HFFc6 (cell line): ENCODE results near the gene CHTF8. TPM values are rescaled to one million over a fixed set of nuclear protein-coding genes. Genes with fewer than 3 reads are reported as not detected.

Experiments
- DNase-seq: peaks from one replicate; pipeline ENCODE4 v3.0.0-alpha.2; 2018
- H3K27ac Mint-ChIP-seq: 2 replicates; pipeline ENCODE4 v1.8.0; 2020; ENCODE audit warnings: mild to moderate bottlenecking, mixed read lengths
- H3K27me3 Mint-ChIP-seq: 2 replicates; pipeline ENCODE4 v1.8.0; 2021; ENCODE audit warnings: mild to moderate bottlenecking, moderate library complexity, mixed read lengths; ENCODE audit not compliant: insufficient read depth
- H3K36me3 Mint-ChIP-seq: 2 replicates; pipeline ENCODE4 v1.8.0; 2021; ENCODE audit warnings: low read depth, mixed read lengths
- H3K4me1 Mint-ChIP-seq: 2 replicates; pipeline ENCODE4 v1.8.0; 2020; ENCODE audit warnings: low read depth, mixed read lengths
- H3K4me3 Mint-ChIP-seq: 2 replicates; pipeline ENCODE4 v1.8.0; 2020; ENCODE audit warnings: mild to moderate bottlenecking, moderate library complexity, mixed read lengths
- H3K9me3 Mint-ChIP-seq: 2 replicates; pipeline ENCODE4 v1.8.0; 2020; ENCODE audit warnings: mild to moderate bottlenecking, mixed read lengths
- CTCF ChIP-seq: fragments of 200-600 bp; sonication (generic); IDR thresholded peaks from 2 replicates; pipeline ENCODE4 v1.5.0; 2021; ENCODE audit warnings: antibody characterized with exemption, mild to moderate bottlenecking
- long read RNA-seq: library from polyadenylated mRNA; unstranded; transcript quantifications from one replicate; pipeline ENCODE4 v2.0.0, GENCODE V29; 2019
- total RNA-seq, 6 experiments: library from RNA; stranded (reverse); fragmentation: NEBNext Ultra II Directional; extraction: Animal tissue kit (Norgen Biotek cat#: 25700); gene quantifications; 2 replicates in 1 of 6; 3 replicates in 5 of 6; pipeline ENCODE4 v1.2.3, GENCODE V29; 2021

Gene CHTF8
- 100 to 1,000 TPM; 103 to 149 (median 125) TPM for total RNA-seq
- long read RNA-seq, transcript CHTF8-205 (3 exons, 856 nt) = minor isoform, 7 of 51 reads
- long read RNA-seq, transcript CHTF8-202 (4 exons, 1,073 nt) = minor isoform, 5 of 51 reads
- long read RNA-seq, transcript CHTF8-201 (1 exons, 2,561 nt) = minor isoform, 13 of 51 reads
- long read RNA-seq, transcript CHTF8-203 (4 exons, 2,903 nt) = major isoform, 20 of 51 reads
- long read RNA-seq, partial matches to known transcripts = 0 of 51 reads
- long read RNA-seq, other reads (novel, unspliced or antisense) = 4 of 51 reads

- Mint-ChIP-seq H3K4me3 (peak within 1 kb of the TSS; percentile 99), H3K36me3 (peaks cover 28% of the 10 kb centered on the region; the same call in 1 of the 2 replicates)
Observed at GRCh38 chr16:69132424-69133252, at the start of gene CHTF8, which contains the start of gene UTP4. CHTF8 (minus strand) TSS chr16:69132588; CDS start chr16:69121458, 11,130 bp downstream. UTP4 (plus strand) TSS chr16:69132649; CDS start chr16:69133460, 811 bp downstream.

GRCh38 chr16:69180011-69180338 is 47.6 kb upstream of the CHTF8 start:
- Mint-ChIP-seq H3K4me1 (peaks cover 40% of the 10 kb centered on the region), H3K4me3 (peak overlapping the region; percentile 22; the same call in 1 of the 2 replicates), H3K9me3 (no peaks in the 10 kb centered on the region), H3K36me3 (peaks cover 4% of the 10 kb centered on the region; the same call in 1 of the 2 replicates), H3K27ac (peak overlapping the region; percentile 72), H3K27me3 (no peaks in the 10 kb centered on the region)
- no peak for DNase-seq
- no peak for TF ChIP-seq CTCF

More at GRCh38 chr16:69132424-69133252, at the start of gene CHTF8, which contains the start of gene UTP4:
- peak; percentile 69 for DNase-seq
- Mint-ChIP-seq H3K27ac (peak within 1 kb of the TSS; percentile 91), H3K4me1 (peaks cover 50% of the 10 kb centered on the region), H3K9me3 (no peaks in the 10 kb centered on the region), H3K27me3 (peaks cover 2% of the 10 kb centered on the region; the same call in 1 of the 2 replicates)
- no peak for TF ChIP-seq CTCF

- H3K4me1 Mint-ChIP-seq = peaks cover 40% of the 10 kb centered on the region
- peak; percentile 80 for DNase-seq
- peaks cover 4% of the 10 kb centered on the region; the same call in 1 of the 2 replicates for H3K36me3 Mint-ChIP-seq
- peak overlapping the region; percentile 72 for H3K27ac Mint-ChIP-seq
- H3K9me3 Mint-ChIP-seq = no peaks in the 10 kb centered on the region
- H3K27me3 Mint-ChIP-seq = no peaks in the 10 kb centered on the region
- TF ChIP-seq CTCF = no peak
- H3K4me3 Mint-ChIP-seq = peak overlapping the region; percentile 22; the same call in 1 of the 2 replicates
Observed at GRCh38 chr16:69179328-69180010, 47.1 kb upstream of the CHTF8 start.

GRCh38 chr16:69176033-69176800 is 43.8 kb upstream of the CHTF8 start:
- no peak for TF ChIP-seq CTCF
- Mint-ChIP-seq H3K4me3 (no peak overlapping the region), H3K27me3 (no peaks in the 10 kb centered on the region), H3K27ac (peak overlapping the region; percentile 7), H3K36me3 (peaks cover 10% of the 10 kb centered on the region; the same call in 1 of the 2 replicates), H3K9me3 (no peaks in the 10 kb centered on the region), H3K4me1 (peaks cover 57% of the 10 kb centered on the region)
- DNase-seq = peak; percentile 66
